ES-I3 (cell line): ENCODE data around the gene LRRC51.

Experiments
- H3K36me3 ChIP-seq: 2 replicates; pipeline ENCODE4 v1.6.1; 2013; ENCODE audit warnings: mild to moderate bottlenecking, low read length, control low read depth, moderate library complexity; ENCODE audit not compliant: insufficient read depth
- H3K4me1 ChIP-seq: 2 replicates; pipeline ENCODE4 v1.6.1; 2013; ENCODE audit warnings: mild to moderate bottlenecking, control low read depth, low read length; ENCODE audit not compliant: insufficient read depth
- H3K9ac ChIP-seq: 2 replicates; pipeline ENCODE4 v1.6.1; 2013; ENCODE audit warnings: low read depth, mild to moderate bottlenecking, low read length, moderate library complexity
- H3K9me3 ChIP-seq: 2 replicates; pipeline ENCODE4 v1.6.1; 2013; ENCODE audit warnings: mild to moderate bottlenecking, low read length, moderate library complexity; ENCODE audit not compliant: control insufficient read depth, insufficient read depth

LRRC51 gene

DNA sequence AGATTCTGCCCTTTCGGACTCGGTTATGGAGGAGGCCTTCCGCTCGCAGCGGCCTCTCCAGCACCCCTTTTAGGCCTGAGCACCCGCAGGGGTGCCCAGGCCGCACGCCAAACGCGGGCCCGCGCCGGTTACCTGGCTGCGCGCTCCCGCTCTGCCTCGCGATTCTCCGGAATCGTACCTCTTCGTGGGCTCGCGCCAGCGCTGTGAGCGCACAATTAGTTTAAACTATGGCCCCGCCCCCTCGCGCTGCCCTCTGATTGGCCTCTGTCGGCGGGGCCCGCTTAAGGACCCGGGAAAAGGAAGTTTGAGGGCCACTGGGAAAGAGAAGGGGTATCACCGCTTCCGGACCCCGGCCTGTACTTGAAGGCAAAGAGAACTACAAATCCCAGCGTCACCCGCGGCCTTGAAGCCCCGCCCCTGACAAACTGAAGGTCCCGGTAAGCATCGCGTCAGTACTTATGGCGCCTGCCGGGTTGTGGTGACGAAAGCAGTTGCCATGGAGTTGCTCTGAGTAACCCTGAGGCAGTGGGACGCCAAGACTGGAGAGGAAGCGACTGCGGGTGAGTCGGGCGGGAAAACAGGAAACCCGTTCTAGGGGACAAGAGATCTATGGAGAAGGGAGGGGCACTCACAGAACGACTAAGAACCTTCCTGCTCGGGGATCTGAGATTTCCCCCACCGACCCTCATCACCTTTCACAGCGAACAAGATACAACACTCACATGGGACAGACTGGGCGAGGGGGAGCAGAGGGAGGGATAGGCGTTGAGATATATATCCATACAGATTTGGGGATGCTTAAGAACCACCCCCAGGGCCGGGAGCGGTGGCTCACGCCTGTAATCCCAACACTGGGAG is at the start of gene LRRC51, which contains the start of gene NUMA1:
Gene LRRC51, plus strand, starts transcription at position 525 of the 858 bp plus-strand sequence. CDS start 8,234 bp downstream, outside the sequence.
Gene NUMA1, minus strand, starts transcription at position 217 of the 858 bp plus-strand sequence. CDS start 44,599 bp downstream, outside the sequence.
- Histone ChIP-seq H3K4me1 (peaks cover 7% of the 10 kb centered on the region), H3K36me3 (no peaks in the 10 kb centered on the region), H3K9ac (peak within 1 kb of the TSS; percentile 79), H3K9me3 (no peaks in the 10 kb centered on the region)

- H3K36me3 ChIP-seq: no peaks in the 10 kb centered on the region
- H3K4me1 ChIP-seq: peaks cover 17% of the 10 kb centered on the region
- no peaks in the 10 kb centered on the region for H3K9me3 ChIP-seq
- H3K9ac ChIP-seq: no peak overlapping the region
Measured at GRCh38 chr11:72036687-72037086, 44.0 kb upstream of the LRRC51 start.

GRCh38 chr11:72037554-72038311 is 42.9 kb upstream of the LRRC51 start:
- no peaks in the 10 kb centered on the region for H3K9me3 ChIP-seq
- H3K36me3 ChIP-seq: no peaks in the 10 kb centered on the region
- H3K9ac ChIP-seq: no peak overlapping the region
- peaks cover 23% of the 10 kb centered on the region for H3K4me1 ChIP-seq

DNA sequence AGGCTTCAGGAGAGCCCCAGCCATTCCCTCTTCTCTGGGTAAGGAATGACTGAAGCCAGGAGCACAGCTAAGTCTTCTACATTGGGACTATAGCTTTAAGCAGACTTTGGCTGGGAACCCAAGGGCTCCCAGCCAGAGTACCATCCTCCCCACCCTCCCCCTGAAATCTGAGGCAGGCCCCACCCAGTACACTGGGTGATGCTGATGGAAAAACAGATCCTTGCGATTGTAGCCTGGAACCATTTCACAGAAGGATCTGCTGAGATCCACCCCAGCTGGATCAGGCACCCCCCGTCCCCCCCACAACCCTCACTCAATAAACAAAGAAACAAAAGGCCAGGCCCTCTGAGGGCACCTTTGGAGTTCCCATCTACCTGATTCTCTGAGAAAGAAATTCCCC is 42.2 kb upstream of the LRRC51 start:
- Histone ChIP-seq H3K9ac (no peak overlapping the region), H3K9me3 (no peaks in the 10 kb centered on the region), H3K36me3 (no peaks in the 10 kb centered on the region), H3K4me1 (peaks cover 23% of the 10 kb centered on the region)

DNA sequence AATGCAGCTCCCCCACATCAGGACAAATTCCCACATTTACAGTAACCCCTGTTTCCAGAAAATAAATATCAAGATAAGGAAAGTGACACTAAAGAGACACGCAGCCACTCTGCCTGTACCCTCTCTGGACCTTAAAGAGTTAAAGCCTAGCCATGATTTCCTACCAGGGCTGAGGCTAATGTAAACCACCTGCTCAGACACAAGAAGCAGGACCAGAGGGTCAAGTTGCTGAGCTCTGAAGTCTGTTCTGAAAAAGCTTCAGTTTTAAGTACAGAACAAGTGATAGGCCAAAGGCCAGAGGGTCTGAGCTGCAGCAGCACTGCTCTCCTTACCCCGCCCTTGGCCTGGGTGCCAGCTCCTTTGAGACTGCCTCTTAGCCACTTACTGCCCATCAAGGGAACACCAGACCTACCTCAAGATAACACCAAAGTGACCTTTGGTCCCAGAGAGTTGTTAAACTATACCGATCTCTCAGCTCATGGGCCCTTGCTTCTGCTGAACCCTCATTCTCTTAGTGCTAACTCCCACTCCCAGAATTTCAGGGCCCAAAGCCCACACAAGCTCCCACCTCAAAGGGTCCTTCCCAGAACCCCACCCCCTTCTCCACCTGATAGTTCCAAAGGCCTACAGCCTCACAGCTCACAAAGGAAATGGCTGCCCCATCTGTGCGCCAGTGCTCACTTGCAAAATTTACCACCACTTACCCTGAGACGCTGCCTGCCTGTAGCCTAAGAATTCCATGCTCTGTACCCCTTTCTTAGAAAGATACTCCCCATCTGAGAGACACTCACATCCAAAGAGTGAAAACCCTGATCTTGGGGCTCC is 41.4 kb upstream of the LRRC51 start:
- Histone ChIP-seq H3K36me3 (no peaks in the 10 kb centered on the region), H3K4me1 (peaks cover 23% of the 10 kb centered on the region), H3K9ac (no peak overlapping the region), H3K9me3 (no peaks in the 10 kb centered on the region)

GRCh38 chr11:72039856-72040401 is 40.7 kb upstream of the LRRC51 start:
- Histone ChIP-seq H3K36me3 (no peaks in the 10 kb centered on the region), H3K9me3 (no peaks in the 10 kb centered on the region), H3K4me1 (peaks cover 23% of the 10 kb centered on the region), H3K9ac (peak overlapping the region; percentile 80; the same call in 1 of the 2 replicates)

- Histone ChIP-seq H3K4me1 (peaks cover 23% of the 10 kb centered on the region), H3K9me3 (no peaks in the 10 kb centered on the region), H3K9ac (peak overlapping the region; percentile 80), H3K36me3 (no peaks in the 10 kb centered on the region)
Measured at GRCh38 chr11:72040491-72041363, 39.9 kb upstream of the LRRC51 start.

DNA sequence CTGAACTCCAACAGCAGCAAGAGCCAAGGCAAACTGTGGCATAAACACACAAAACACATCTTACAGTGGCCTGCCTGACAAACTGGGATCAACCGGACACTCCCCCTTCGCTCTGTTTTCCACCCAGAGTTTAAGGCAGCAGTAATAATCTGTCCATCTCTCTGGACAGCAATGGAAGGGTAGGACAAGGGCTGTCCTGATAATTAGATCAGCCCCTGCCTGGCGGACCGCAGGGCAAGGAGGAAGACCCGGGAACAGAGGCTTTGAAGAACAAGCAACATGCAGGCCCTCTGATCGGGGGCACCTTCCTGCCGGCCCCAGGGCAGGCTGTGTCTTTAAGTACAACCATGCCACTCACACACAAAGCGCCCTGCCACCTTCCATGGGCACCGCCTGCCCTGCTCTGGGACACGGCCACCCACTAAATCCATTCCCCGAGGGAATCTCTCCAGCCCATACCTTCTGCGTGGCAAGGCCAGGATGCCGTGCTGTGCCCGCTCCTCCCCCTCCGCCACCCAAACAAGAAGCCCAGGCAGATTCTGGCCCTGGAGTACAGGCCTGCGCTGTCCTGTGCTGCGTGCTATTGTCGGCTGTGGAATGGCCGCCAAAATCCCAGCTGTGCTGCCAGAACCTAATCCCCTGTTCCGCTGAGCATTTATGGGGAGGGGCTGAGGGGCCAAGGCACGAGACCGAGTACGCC is 39.1 kb upstream of the LRRC51 start:
- Histone ChIP-seq H3K4me1 (peaks cover 23% of the 10 kb centered on the region), H3K9me3 (no peaks in the 10 kb centered on the region), H3K36me3 (no peaks in the 10 kb centered on the region), H3K9ac (peak overlapping the region; percentile 80)

DNA sequence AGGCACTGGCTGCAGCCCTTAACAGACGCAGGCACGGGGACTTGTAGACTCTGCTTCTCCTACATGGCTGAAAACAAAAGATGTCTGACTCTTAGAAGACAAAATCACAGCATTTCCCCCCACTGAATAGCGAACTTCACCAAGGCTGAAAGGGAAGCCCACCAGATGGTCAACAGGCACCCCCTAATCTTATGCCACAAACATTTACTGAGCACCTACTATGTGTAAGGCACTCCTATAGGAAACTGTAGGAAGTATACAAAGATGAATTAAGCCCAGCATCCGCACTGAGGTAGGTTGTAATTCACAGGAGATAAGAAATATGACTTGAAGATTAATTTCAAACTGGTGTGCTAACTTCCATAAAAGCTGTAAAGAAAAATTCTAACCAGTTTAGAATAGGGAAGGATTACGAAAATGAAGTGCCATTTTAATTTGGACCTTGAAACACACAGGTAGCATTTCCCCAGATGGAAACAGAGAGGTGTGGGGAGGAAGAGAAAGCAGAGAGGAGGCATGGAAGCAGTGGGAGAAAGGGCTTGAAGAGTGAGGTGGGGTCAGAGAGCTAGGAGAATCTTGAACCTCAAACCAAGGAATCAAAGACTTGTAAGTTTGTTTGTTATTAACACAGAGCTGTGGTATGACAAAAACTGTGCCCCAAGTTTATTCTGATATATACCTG is 38.4 kb upstream of the LRRC51 start:
- Histone ChIP-seq H3K4me1 (peaks cover 23% of the 10 kb centered on the region), H3K9me3 (no peaks in the 10 kb centered on the region), H3K9ac (peak overlapping the region; percentile 80), H3K36me3 (no peaks in the 10 kb centered on the region)

GRCh38 chr11:72045849-72046248 is 34.8 kb upstream of the LRRC51 start:
- peaks cover 5% of the 10 kb centered on the region; the same call in 1 of the 2 replicates for H3K4me1 ChIP-seq
- no peaks in the 10 kb centered on the region for H3K9me3 ChIP-seq
- no peak overlapping the region for H3K9ac ChIP-seq
- no peaks in the 10 kb centered on the region for H3K36me3 ChIP-seq

GRCh38 chr11:72048766-72049460 is 31.7 kb upstream of the LRRC51 start:
- H3K9ac ChIP-seq: no peak overlapping the region
- H3K36me3 ChIP-seq: no peaks in the 10 kb centered on the region
- H3K9me3 ChIP-seq: no peaks in the 10 kb centered on the region
- H3K4me1 ChIP-seq: no peaks in the 10 kb centered on the region
